PC-3 (cell line): ENCODE measurements around the gene CCDC141.

Experiments used
- EZH2 ChIP-seq: fragments of 300-600 bp; sonication (generic); IDR thresholded peaks from one replicate; pipeline ENCODE4 v1.6.1; 2017; ENCODE audit warnings: antibody characterized with exemption, mild to moderate bottlenecking, low read length; ENCODE audit not compliant: unreplicated experiment
- EZH2phosphoT487 ChIP-seq: fragments of 300-600 bp; sonication (generic); IDR thresholded peaks from 2 replicates; pipeline ENCODE4 v1.6.1; 2018; ENCODE audit warnings: mild to moderate bottlenecking, antibody characterized with exemption, low read length, borderline replicate concordance
- TF ChIP-seq, protein P1 (sequence below): fragments of 300-600 bp; sonication (generic); conservative IDR thresholded peaks from 2 replicates; pipeline ENCODE4 v1.5.1; 2017; ENCODE audit warnings: antibody characterized with exemption, low read depth, mild to moderate bottlenecking, low read length

GRCh38 chr2:178860551-178860950 is 189.4 kb downstream of the CCDC141 start:
- TF ChIP-seq, protein P1, sequence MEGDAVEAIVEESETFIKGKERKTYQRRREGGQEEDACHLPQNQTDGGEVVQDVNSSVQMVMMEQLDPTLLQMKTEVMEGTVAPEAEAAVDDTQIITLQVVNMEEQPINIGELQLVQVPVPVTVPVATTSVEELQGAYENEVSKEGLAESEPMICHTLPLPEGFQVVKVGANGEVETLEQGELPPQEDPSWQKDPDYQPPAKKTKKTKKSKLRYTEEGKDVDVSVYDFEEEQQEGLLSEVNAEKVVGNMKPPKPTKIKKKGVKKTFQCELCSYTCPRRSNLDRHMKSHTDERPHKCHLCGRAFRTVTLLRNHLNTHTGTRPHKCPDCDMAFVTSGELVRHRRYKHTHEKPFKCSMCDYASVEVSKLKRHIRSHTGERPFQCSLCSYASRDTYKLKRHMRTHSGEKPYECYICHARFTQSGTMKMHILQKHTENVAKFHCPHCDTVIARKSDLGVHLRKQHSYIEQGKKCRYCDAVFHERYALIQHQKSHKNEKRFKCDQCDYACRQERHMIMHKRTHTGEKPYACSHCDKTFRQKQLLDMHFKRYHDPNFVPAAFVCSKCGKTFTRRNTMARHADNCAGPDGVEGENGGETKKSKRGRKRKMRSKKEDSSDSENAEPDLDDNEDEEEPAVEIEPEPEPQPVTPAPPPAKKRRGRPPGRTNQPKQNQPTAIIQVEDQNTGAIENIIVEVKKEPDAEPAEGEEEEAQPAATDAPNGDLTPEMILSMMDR: no peak
- TF ChIP-seq EZH2: no peak
- no peak for TF ChIP-seq EZH2phosphoT487
